LNCaP clone FGC (cell line): ENCODE data around the gene NDUFB5.

Source experiments
- DNase-seq: peaks from one replicate; pipeline ENCODE4 v3.0.0-alpha.2; 2011; ENCODE audit warnings: low read depth
- H3K4me3 ChIP-seq: 2 replicates; pipeline ENCODE4 v1.5.1; 2011; ENCODE audit warnings: mild to moderate bottlenecking, low read depth, low read length, control low read depth
- TF ChIP-seq, protein P1 (sequence below): IDR thresholded peaks from 2 replicates; pipeline ENCODE4 v1.5.1; 2012; ENCODE audit warnings: mild to moderate bottlenecking; ENCODE audit not compliant: control insufficient read depth, insufficient read depth; ENCODE audit errors: extremely low read depth

Gene NDUFB5

DNA sequence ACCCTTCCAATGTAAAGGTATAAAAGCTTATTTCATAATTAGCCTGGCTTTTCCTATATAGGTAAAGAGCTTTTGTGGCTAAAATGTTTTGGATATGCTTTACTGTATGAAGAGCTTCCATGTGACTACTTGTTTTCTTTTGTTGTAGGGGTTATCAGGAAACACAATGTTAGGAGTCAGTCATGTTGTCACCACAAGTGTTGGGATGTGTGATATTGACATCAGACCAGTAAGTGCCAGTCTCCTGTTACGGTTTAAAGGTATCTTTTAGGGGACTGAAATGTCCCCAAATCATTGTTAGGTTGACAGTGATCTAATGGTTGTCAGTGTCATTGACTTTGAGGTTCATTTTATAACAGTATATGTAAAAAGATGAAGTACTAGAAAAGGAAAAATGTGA, 23.6 kb upstream of the NDUFB5 start:
- TF ChIP-seq, protein P1, sequence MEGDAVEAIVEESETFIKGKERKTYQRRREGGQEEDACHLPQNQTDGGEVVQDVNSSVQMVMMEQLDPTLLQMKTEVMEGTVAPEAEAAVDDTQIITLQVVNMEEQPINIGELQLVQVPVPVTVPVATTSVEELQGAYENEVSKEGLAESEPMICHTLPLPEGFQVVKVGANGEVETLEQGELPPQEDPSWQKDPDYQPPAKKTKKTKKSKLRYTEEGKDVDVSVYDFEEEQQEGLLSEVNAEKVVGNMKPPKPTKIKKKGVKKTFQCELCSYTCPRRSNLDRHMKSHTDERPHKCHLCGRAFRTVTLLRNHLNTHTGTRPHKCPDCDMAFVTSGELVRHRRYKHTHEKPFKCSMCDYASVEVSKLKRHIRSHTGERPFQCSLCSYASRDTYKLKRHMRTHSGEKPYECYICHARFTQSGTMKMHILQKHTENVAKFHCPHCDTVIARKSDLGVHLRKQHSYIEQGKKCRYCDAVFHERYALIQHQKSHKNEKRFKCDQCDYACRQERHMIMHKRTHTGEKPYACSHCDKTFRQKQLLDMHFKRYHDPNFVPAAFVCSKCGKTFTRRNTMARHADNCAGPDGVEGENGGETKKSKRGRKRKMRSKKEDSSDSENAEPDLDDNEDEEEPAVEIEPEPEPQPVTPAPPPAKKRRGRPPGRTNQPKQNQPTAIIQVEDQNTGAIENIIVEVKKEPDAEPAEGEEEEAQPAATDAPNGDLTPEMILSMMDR: no peak
- no peak overlapping the region for H3K4me3 ChIP-seq
- DNase-seq: no peak

DNA sequence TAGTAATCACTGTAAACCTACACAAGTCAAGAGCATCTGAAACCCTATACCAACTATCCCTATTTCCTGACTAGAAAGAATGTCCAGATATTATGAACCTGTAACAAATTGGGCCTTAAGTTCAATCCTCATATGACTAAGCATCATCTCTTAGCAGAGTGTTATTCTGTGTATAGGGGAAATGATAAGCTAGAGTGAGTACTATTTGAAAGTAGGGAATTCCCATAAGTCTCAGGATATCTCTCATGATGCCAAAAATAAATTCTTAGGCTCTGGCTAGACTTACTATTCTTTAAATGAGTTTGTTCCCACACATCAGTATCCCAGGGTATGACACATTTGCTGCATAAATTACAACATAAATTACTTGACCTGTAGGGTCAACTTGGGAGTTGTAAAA, 15.5 kb upstream of the NDUFB5 start:
- no peak for DNase-seq
- no peak overlapping the region for H3K4me3 ChIP-seq
- TF ChIP-seq, protein P1: no peak

DNA sequence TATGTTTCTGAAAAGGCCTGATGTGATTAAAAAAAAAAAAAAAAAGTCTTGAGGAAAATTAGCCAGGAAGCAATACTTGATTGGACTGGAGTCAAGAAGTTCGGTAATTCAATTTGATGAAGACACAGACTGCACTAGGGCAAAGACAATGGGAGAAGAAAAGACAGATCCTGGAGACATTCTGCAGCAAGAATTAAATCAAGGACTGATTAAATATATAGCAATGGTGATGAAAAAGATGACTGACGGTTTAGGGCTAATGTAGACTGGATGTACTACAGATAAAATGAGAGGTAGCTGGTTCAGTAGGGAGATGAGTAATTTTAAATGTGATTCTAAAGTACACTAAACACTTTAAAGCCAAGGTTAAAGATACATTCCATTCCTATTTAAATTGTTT, 13.9 kb upstream of the NDUFB5 start:
- no peak for DNase-seq
- no peak overlapping the region for H3K4me3 ChIP-seq
- TF ChIP-seq, protein P1: no peak

DNA sequence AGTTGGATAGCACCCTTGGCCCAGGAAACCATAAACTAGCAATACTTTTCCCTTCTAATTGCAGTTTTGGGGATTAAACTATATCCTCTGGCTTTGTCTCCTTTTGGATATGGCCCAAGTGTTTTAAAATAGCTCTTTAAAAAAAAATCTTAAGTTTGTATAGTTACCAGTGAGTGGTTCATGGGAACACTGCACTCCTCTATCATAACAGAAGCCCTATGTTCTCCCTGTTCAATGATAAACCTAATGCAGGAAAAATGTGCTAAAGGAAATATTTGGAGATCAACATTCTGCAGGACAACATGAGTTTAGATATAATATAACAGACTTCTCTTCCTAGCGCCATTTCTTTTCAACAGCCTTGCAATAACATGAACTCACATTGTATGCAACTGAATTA, 13.3 kb upstream of the NDUFB5 start:
- DNase-seq: no peak
- TF ChIP-seq, protein P1: no peak
- H3K4me3 ChIP-seq: no peak overlapping the region

DNA sequence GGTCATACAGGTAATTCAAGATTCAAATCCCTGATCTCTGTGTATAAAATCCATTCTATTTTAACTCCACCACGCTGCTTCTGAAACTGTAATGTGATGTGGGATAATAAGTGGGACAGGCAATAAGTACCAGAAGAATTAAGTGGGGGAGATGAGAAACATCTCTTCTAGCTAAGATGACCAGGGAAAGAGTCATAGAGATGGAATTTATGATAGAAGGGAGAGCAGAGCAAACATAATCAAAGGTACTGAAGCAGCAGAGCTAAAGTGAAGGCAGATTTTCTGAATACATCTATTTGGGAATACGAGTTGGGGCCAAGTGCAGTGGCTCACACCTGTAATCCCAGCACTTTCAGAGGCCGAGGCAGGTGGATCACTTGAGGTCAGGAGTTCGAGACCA, 5.1 kb upstream of the NDUFB5 start:
- TF ChIP-seq, protein P1: no peak
- no peak overlapping the region for H3K4me3 ChIP-seq
- no peak for DNase-seq

DNA sequence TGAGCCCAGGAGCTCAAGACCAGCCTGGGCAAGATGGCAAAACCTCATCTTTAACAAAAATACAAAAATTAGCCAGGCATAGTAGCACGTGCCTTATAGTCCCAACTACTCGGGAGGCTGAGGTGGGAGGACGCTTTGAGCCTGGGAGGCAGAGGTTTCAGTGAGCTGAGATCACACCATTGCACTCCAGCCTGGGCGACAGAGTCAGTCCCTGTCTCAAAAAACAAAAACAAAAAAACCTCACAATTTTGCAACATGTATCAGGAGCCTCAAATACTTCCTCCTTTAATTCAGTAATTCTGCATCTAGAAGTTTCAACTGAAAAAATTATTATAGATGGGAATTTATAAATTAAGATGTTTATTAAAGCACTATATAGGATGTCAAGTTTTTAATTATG, 1.3 kb upstream of the NDUFB5 start:
- no peak for DNase-seq
- peak overlapping the region; percentile 88 for H3K4me3 ChIP-seq
- TF ChIP-seq, protein P1: no peak

DNA sequence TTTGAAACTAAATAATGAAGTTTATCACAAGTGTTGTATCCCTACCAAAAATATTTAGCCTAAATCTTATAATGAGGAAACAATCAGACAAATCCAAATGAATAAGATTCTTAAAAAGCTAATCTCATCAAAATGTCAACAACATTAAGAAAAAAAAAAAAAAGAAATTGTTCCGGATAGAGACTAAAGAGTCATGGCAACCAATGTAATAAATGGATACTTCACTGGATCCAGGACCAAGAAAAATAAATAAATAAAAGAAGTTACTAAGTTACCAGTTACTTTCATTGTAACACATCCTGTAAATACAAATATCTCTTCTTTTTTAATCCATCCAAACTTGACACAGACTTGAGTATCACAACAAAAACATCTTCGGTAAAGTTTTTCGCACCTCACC, 763 bp upstream of the NDUFB5 start:
- TF ChIP-seq, protein P1: no peak
- H3K4me3 ChIP-seq: peak overlapping the region; percentile 88
- DNase-seq: no peak
